MCF 10A (cell line): ENCODE data around the gene C19orf81. TPM values are rescaled to one million over a fixed set of nuclear protein-coding genes. Genes with fewer than 3 reads are reported as not detected.
"Not testable (repeated sequence)": the region's sequence is repeated elsewhere in the genome, so short reads cannot be mapped to it uniquely, and the experiment has no call there.

Experiments used
- BruUV-seq: library from RNA; stranded (reverse); fragments of 400-500 nt; replicated peaks from 2 replicates; lab custom pipeline; 2021; lab: Mats Ljungman, UMichigan
- CTCF ChIA-PET: fragments of 300-600 bp; sonication (Branson Sonifier 250); formaldehyde crosslinking; extraction: SDS; loops from one replicate; lab custom pipeline; 2021; ENCODE audit warnings: antibody characterized with exemption, inconsistent platforms; lab: Yijun Ruan, JAX
- POLR2A ChIA-PET: fragments of 300-600, 350-650 bp; sonication (Branson Sonifier 250); formaldehyde crosslinking; extraction: SDS; loops from one replicate; lab custom pipeline; 2020; ENCODE audit warnings: antibody characterized with exemption, inconsistent platforms; lab: Yijun Ruan, JAX
- DNase-seq: peaks from one replicate; pipeline ENCODE4 v3.0.0-alpha.2; 2018; ENCODE audit not compliant: unreplicated experiment
- H3K27ac Mint-ChIP-seq: one replicate; pipeline ENCODE4 v1.8.0; 2022; ENCODE audit warnings: mild to moderate bottlenecking, low read depth, mixed read lengths; ENCODE audit not compliant: unreplicated experiment
- H3K27me3 Mint-ChIP-seq: one replicate; pipeline ENCODE4 v1.8.0; 2022; ENCODE audit warnings: mixed read lengths; ENCODE audit not compliant: insufficient read depth, unreplicated experiment
- H3K36me3 Mint-ChIP-seq: one replicate; pipeline ENCODE4 v1.8.0; 2022; ENCODE audit warnings: mild to moderate bottlenecking, moderate library complexity, mixed read lengths; ENCODE audit not compliant: insufficient read depth, unreplicated experiment
- H3K4me1 Mint-ChIP-seq: one replicate; pipeline ENCODE4 v1.8.0; 2022; ENCODE audit warnings: mixed read lengths; ENCODE audit not compliant: insufficient read depth, unreplicated experiment
- H3K4me3 Mint-ChIP-seq: one replicate; pipeline ENCODE4 v1.8.0; 2022; ENCODE audit warnings: mild to moderate bottlenecking, moderate library complexity, mixed read lengths; ENCODE audit not compliant: unreplicated experiment
- H3K9me3 Mint-ChIP-seq: one replicate; pipeline ENCODE4 v1.8.0; 2022; ENCODE audit warnings: mixed read lengths; ENCODE audit not compliant: unreplicated experiment
- intact Hi-C: fragments of 100-400 bp; cut with micrococcal nuclease; formaldehyde crosslinking; loops from 2 replicates; pipeline ENCODE4 v1.14.1; 2022
- total RNA-seq: library from RNA; stranded (reverse); gene quantifications from 2 replicates; pipeline ENCODE4 v1.2.3, GENCODE V29; 2022
- TF ChIP-seq, protein P1 (sequence below): fragments of 200-600 bp; IDR thresholded peaks from one replicate; pipeline ENCODE4 v1.8.0; 2022; ENCODE audit warnings: antibody characterized with exemption, mild to moderate bottlenecking; ENCODE audit not compliant: unreplicated experiment

The C19orf81 gene
- total RNA-seq, 1 experiment from 2014 or later, result not detected

DNA sequence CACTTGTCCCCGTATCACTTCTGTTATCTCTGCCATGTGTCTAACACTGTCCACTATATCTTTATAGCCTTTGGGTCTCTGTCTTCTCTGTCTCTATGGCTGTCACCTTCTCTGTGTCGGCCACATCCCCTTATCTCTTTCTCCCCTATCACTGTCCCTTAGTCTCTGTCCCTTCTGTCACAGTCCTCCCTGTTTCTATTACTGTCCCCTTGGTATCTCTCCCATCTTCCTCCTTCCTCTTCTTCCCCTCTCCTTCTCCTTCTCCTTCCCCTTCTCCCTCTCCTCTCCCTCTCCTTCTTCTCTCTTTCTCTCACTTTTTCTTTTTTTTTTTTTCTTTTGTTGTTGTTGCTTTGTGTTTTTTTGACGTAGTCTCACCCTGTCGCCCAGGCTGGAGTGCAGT, 46.3 kb upstream of the C19orf81 start:
- Mint-ChIP-seq H3K4me3 (no peak overlapping the region), H3K27me3 (peaks cover 13% of the 10 kb centered on the region), H3K27ac (no peak overlapping the region), H3K4me1 (no peaks in the 10 kb centered on the region), H3K9me3 (peaks cover 38% of the 10 kb centered on the region), H3K36me3 (no peaks in the 10 kb centered on the region)
- TF ChIP-seq, protein P1, sequence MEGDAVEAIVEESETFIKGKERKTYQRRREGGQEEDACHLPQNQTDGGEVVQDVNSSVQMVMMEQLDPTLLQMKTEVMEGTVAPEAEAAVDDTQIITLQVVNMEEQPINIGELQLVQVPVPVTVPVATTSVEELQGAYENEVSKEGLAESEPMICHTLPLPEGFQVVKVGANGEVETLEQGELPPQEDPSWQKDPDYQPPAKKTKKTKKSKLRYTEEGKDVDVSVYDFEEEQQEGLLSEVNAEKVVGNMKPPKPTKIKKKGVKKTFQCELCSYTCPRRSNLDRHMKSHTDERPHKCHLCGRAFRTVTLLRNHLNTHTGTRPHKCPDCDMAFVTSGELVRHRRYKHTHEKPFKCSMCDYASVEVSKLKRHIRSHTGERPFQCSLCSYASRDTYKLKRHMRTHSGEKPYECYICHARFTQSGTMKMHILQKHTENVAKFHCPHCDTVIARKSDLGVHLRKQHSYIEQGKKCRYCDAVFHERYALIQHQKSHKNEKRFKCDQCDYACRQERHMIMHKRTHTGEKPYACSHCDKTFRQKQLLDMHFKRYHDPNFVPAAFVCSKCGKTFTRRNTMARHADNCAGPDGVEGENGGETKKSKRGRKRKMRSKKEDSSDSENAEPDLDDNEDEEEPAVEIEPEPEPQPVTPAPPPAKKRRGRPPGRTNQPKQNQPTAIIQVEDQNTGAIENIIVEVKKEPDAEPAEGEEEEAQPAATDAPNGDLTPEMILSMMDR, result no peak
- intact Hi-C loops, result no loop called here
- DNase-seq, result no peak
- ChIA-PET POLR2A (no interaction called here), CTCF (no interaction called here)
- BruUV-seq, result no TSS peak

DNA sequence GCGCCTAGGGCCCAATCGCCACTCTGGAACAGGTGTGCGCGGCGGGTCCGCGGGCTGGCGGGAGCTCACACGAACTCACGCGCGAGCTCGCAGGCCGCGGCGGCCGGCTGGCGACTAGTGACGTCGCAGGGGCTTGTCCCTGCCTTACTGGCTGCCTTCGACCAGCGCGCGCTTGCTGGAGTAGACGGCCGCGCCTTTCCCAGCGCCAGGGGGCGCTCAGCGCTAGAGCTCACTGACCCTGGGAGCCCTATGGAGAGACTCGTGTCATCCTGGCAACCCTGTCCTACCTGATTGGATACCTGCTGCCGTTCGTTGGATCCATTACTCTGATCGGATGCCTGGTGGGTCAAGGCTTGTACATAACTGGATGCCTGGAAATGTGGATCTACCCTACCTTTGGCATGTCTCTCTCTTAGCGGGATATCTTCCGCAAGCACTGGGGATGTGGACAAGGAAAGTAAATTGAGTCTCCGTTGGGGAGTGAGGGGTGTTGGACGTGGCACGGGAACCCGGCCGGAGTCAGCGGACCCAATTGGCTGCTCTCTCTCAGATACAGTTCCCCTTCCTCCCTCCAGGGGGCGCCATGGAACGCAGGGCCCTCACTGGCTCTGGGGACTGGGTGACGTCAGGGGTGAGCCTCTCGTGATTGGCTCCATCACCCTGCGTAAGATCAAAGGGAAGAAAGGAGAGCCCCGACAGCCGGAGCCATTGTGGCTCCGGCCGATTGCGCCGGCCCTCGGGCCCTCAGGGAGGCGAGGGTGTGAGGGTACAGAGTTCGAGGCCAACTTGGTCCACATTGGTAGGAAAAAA, 44.8 kb upstream of the C19orf81 start:
- H3K27ac Mint-ChIP-seq, BruUV-seq, intact Hi-C loops, POLR2A ChIA-PET, DNase-seq, H3K36me3 Mint-ChIP-seq, H3K4me3 Mint-ChIP-seq, H3K4me1 Mint-ChIP-seq: not testable (repeated sequence)
- CTCF ChIA-PET, result interaction anchor here (0.7 kb wide), 1 partner anchor 612 kb away, joined by 4 read pairs; no protein-coding TSS in a partner anchor
- H3K27me3 Mint-ChIP-seq, result peaks cover 13% of the 10 kb centered on the region
- H3K9me3 Mint-ChIP-seq, result peaks cover 38% of the 10 kb centered on the region

DNA sequence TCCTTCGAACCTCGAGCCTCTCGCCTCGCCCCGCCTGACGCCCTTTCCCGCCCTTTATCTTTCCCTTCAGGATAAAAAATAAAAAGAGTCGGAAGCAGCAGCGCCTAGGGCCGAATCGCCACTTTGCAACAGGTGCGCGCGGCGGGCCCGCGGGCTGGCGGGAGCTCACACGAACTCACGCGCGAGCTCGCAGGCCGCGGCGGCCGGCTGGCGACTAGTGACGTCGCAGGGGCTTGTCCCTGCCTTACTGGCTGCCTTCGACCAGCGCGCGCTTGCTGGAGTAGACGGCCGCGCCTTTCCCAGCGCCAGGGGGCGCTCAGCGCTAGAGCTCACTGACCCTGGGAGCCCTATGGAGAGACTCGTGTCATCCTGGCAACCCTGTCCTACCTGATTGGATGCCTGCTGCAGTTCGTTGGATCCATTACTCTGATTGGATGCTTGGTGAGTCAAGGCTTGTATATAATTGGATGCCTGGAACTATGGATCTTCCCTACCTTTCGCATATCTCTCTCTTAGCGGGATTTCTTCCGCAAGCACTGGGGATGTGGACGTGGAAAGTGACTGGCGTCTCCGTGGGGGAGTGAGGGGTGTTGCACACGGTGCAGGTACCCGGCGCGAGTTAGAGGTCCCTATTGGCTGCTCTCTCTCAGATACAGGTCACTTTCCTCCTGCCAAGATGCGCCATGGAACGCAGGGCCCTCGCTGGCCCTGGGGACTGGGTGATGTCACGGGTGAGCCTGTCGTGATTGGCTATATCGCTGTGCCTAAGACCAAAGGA, 43.0 kb upstream of the C19orf81 start:
- Mint-ChIP-seq H3K9me3 (peaks cover 38% of the 10 kb centered on the region), H3K27me3 (peaks cover 11% of the 10 kb centered on the region)
- POLR2A ChIA-PET, CTCF ChIA-PET, H3K27ac Mint-ChIP-seq, H3K4me1 Mint-ChIP-seq, intact Hi-C loops, DNase-seq, H3K36me3 Mint-ChIP-seq, BruUV-seq, H3K4me3 Mint-ChIP-seq: not testable (repeated sequence)

DNA sequence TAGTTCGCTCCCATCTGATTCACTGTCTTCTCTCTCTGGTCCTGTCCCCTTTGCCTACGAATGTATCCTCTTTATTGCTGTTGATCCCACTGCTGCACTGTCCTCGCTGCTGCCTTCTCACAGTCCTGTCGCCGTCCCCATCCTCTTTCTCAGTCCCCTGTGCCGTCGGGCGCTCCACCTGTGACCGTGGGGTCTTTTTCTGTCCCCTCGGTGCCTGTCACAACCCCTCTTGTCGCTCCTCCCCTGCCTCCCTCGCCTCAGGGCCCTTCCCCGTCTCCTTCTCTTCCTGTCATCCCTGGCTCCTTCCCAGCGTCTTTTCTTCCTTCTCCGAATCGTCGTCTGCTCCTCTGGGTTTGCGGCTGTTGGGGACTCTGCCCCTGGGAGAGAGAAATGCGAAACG, 41.9 kb upstream of the C19orf81 start:
- TF ChIP-seq, protein P1, result no peak
- Mint-ChIP-seq H3K4me1 (no peaks in the 10 kb centered on the region), H3K9me3 (peaks cover 28% of the 10 kb centered on the region), H3K27ac (no peak overlapping the region), H3K4me3 (no peak overlapping the region), H3K27me3 (no peaks in the 10 kb centered on the region), H3K36me3 (no peaks in the 10 kb centered on the region)
- intact Hi-C loops, result no loop called here
- ChIA-PET CTCF (no interaction called here), POLR2A (no interaction called here)
- no TSS peak for BruUV-seq
- no peak for DNase-seq
